Tibial artery (tissue), 4 donors: ENCODE data around the gene AP2B1.

Experiments
- DNase-seq, 2 donors: peaks; one replicate each; pipeline ENCODE4 v3.0.0-alpha.2; 2019
- H3K27ac ChIP-seq, 2 donors: fragments of 200-600 bp; sonication (generic) in 1 of 2; 1 replicate in 1 of 2; 2 replicates in 1 of 2; pipeline ENCODE4 v1.5.1; 2018 to 2019; ENCODE audit warnings: mild to moderate bottlenecking in 1 of 2
- H3K27me3 ChIP-seq, 2 donors: fragments of 200-600 bp; sonication (generic) in 1 of 2; one replicate each; pipeline versions ENCODE4 v1.5.1 to v1.6.0; 2016 to 2019
- H3K36me3 ChIP-seq, 3 donors: fragments of 200-600 bp; sonication (generic) in 2 of 3; one replicate each; pipeline ENCODE4 v1.5.1; 2016 to 2019; ENCODE audit warnings: mild to moderate bottlenecking in 2 of 3
- H3K4me1 ChIP-seq, 4 donors: fragments of 200-600 bp; sonication (generic) in 2 of 4; 1 replicate in 3 of 4; 2 replicates in 1 of 4; pipeline ENCODE4 v1.5.1; 2016 to 2019
- H3K4me3 ChIP-seq, 2 donors: fragments of 200-600 bp; sonication (generic) in 1 of 2; 1 replicate in 1 of 2; 2 replicates in 1 of 2; pipeline ENCODE4 v1.5.1; 2018 to 2019; ENCODE audit warnings: mild to moderate bottlenecking in 2 of 2
- H3K9me3 ChIP-seq, 3 donors: fragments of 200-600 bp; sonication (generic) in 1 of 3; one replicate each; pipeline ENCODE4 v1.5.1; 2016 to 2019
- CTCF ChIP-seq, 2 experiments: fragments of 200-600 bp in 1 of 2; fragments of 450-650 bp in 1 of 2; IDR thresholded peaks; one replicate each; pipeline ENCODE4 v1.5.1; 2017 to 2019; ENCODE audit warnings: antibody characterized with exemption in 2 of 2, mild to moderate bottlenecking in 1 of 2, moderate library complexity in 1 of 2
- intact Hi-C: fragments of 100-400 bp; cut with DNase I; formaldehyde crosslinking; loops from one replicate; pipeline ENCODE4 v1.15.0; 2023; ENCODE audit warnings: low total_unique reads

AP2B1 gene

GRCh38 chr17:35655303-35655702 lies 68.2 kb downstream of the AP2B1 start:
- H3K27ac ChIP-seq, result no peak overlapping the region
- intact Hi-C loops, result no loop called here
- no peaks in the 10 kb centered on the region for H3K9me3 ChIP-seq
- no peak overlapping the region for H3K4me3 ChIP-seq
- H3K27me3 ChIP-seq, result no peaks in the 10 kb centered on the region
- H3K36me3 ChIP-seq, result peaks cover 28 to 41% (median 29%) of the 10 kb centered on the region in 3 donors
- DNase-seq, result no peak
- no peak for TF ChIP-seq CTCF (IDR thresholded peaks at IDR 0.05)
- H3K4me1 ChIP-seq, result no peaks in the 10 kb centered on the region

- Histone ChIP-seq H3K9me3 (no peaks in the 10 kb centered on the region), H3K4me1 (no peaks in the 10 kb centered on the region), H3K4me3 (no peak overlapping the region), H3K27me3 (no peaks in the 10 kb centered on the region), H3K27ac (no peak overlapping the region), H3K36me3 (peaks cover 24 to 48% (median 28%) of the 10 kb centered on the region in 3 donors)
- no peak for DNase-seq
- TF ChIP-seq CTCF (IDR thresholded peaks at IDR 0.05), result no peak
- intact Hi-C loops, result no loop called here
Observed at GRCh38 chr17:35660902-35661301, 73.8 kb downstream of the AP2B1 start.

GRCh38 chr17:35664685-35665084 lies 77.6 kb downstream of the AP2B1 start:
- no peak for TF ChIP-seq CTCF (IDR thresholded peaks at IDR 0.05)
- Histone ChIP-seq H3K27ac (no peak overlapping the region), H3K36me3 (peaks cover 9 to 28% (median 22%) of the 10 kb centered on the region in 3 donors), H3K9me3 (no peaks in the 10 kb centered on the region), H3K27me3 (no peaks in the 10 kb centered on the region), H3K4me3 (no peak overlapping the region), H3K4me1 (no peaks in the 10 kb centered on the region)
- no peak for DNase-seq
- intact Hi-C loops, result no loop called here

GRCh38 chr17:35665662-35666061 lies 78.5 kb downstream of the AP2B1 start:
- no peak for DNase-seq
- H3K27ac ChIP-seq, result no peak overlapping the region
- peaks cover 6 to 25% (median 16%) of the 10 kb centered on the region in 3 donors for H3K36me3 ChIP-seq
- no peak for TF ChIP-seq CTCF (IDR thresholded peaks at IDR 0.05)
- no peak overlapping the region for H3K4me3 ChIP-seq
- H3K4me1 ChIP-seq, result no peaks in the 10 kb centered on the region
- intact Hi-C loops, result no loop called here
- H3K27me3 ChIP-seq, result no peaks in the 10 kb centered on the region
- no peaks in the 10 kb centered on the region for H3K9me3 ChIP-seq

- Histone ChIP-seq H3K27ac (no peak overlapping the region), H3K4me1 (no peaks in the 10 kb centered on the region), H3K27me3 (no peaks in the 10 kb centered on the region), H3K36me3 (peaks cover 10 to 26% (median 19%) of the 10 kb centered on the region in 3 donors), H3K4me3 (no peak overlapping the region), H3K9me3 (no peaks in the 10 kb centered on the region)
- TF ChIP-seq CTCF (IDR thresholded peaks at IDR 0.05), result no peak
- intact Hi-C loops, result no loop called here
- DNase-seq, result no peak
Observed at GRCh38 chr17:35666070-35666469, 78.9 kb downstream of the AP2B1 start.

- TF ChIP-seq CTCF (IDR thresholded peaks at IDR 0.05), result no peak
- Histone ChIP-seq H3K27ac (no peak overlapping the region), H3K4me1 (no peaks in the 10 kb centered on the region), H3K27me3 (no peaks in the 10 kb centered on the region), H3K4me3 (no peak overlapping the region), H3K9me3 (no peaks in the 10 kb centered on the region), H3K36me3 (peaks cover 20 to 36% (median 29%) of the 10 kb centered on the region in 3 donors)
- no peak for DNase-seq
- intact Hi-C loops, result no loop called here
Observed at GRCh38 chr17:35666967-35667532, 79.9 kb downstream of the AP2B1 start.
